Stimulated activated CD8-positive, alpha-beta memory T cell treated with anti-CD3 and anti-CD28 coated beads, Interleukin-15, amount 100 ng/mL, for 24 hours (primary cell): Measurements from ENCODE around the gene ENDOG.
"Not testable (repeated sequence)": the region's sequence is repeated elsewhere in the genome, so short reads cannot be mapped to it uniquely, and the experiment has no call there.

ENCODE experiments used
- DNase-seq: peaks from one replicate; pipeline ENCODE4 v3.0.0-alpha.2; 2020; ENCODE audit warnings: low read depth

ENDOG gene

DNA sequence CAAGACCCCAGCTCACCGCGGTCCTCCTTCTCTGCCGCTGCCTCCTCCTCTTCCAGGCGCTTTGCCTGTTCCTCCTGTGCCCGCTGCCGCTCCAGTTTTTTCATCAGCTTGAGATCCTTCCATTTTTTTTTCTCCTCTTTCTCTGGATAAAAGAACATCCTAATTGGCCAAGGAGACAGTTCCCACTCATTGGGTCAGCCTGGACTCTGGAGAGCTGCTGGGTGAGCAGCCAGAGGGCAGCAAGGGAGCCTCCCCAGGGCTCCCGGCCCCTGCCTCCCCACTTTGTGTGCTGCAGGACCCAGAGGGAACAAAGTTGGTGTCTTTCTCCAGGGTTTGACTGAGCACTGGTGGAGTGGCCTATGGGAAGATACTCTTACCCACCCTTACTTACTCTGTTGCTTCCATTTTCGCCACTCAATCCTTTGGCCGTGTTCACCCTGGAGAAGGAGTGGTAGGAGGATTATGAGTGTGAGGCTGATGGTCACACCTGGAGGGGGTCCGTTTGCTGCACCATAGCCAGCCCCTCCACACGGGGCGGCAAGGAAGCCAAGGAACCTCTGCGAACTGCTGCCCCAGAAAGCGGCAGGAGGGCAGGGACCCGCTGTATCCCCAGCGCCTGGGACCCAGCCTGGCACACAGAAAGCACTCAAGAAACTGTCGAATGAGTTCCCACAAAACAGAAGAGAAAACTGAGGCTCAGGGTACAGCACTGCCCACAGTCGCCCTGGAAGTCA is 10.6 kb downstream of the ENDOG start:
- no peak for DNase-seq

DNA sequence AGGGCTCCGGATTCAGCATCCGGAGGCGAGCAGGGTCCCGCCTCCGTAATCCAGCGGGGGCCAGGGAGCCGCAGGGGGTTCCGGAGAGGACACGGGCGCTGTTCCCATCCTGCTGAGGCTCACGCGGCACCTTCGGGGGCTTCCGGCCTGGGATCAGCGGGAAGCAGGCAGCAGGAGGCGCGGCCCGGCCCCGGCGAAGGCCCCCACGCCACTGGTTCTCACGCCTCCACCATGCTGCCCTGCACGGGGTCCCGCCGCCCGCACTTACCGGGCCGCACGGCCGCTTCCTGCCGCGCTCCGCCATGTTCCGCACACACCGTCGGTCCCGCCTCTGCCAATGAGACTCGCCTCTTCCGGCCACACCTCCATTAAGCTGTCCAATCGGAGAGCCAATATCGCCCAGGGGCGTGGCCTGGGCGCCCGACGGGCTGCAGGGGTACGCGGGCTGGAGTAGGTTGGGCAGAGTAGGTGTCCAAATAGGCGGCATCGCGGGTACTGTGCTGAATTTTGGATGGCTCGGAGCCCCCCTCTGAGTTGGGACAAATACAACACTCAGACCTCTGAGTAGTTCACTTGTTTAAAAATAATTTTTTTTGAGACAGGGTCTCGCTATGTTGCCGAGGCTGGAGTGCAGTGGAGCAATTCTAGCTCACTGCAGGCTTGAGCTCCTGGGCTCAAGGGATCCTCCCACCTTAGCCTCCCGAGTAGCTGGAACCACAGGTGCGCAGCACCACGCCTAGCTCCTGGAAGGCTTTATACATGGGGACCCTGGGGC is 11.4 kb downstream of the ENDOG start, which contains the start of gene SPOUT1:
Gene SPOUT1, minus strand, starts transcription at position 318 of the 775 bp plus-strand sequence. Its CDS starts 14 bp downstream, at position 304.
- peak; percentile 82 for DNase-seq

DNA sequence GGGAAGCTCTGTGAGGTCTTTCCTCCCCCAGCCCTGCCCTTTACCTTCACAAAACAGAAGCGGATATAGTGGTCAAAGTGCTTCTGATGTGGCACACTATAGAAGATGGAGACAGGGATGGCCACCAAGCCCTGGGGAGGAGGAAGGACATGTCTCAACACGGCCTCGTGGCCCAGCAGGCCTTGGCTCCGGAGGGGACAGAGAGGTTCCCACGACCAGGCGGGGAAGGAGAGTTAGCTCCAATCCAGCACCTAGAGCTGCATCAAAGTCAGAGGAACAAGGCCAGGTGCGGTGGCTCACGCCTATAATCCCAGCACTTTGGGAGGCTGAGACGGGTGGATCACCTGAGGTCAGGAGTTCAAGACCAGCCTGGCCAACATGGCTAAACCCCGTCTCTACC is 15.4 kb downstream of the ENDOG start:
- no peak for DNase-seq

DNA sequence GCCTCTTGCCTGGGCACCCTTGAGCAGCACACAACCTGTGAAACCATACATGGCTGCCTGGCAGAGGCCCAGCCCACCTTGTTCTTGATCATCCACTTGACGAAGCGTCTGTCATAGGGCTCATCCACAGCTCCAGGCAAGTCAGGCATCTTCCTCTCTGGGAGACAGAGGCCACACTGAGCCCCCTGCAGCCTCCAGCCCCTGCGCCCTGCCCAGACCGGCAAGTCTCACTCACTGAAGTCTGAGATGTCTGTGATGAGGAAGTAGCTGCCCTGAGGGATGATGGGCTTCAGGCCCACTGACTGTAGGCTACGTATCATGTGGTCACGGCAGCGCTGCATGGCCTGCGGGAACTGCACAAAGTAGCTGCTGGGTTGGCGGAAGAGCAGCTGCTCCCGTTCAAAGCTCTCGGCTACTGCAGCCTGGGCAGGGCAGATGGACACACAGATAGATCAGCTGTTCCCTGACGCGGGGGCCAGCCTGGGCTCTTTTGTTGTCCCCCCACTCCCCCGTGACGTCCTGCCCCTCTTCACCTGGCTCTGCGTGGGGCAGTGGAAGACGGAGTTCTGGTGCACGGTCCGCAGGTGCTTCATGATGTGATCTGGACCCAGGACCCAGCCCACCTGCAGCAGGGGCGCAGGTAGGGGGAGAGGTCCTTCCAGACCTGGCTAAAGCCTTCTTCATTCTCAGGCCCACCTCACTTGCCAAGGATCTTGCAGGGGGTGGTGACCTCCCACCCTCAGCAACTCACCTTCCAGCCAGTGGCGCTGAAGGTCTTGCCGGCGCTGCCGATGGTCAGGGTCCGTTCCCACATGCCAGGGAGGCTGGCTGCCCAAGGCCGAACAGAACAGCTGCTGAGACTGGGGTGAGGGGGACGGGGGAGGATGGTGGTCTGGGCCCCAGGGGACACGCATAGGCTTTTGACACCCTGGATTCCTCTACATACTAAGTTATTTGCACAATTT is 17.2 kb downstream of the ENDOG start:
- no peak for DNase-seq

DNA sequence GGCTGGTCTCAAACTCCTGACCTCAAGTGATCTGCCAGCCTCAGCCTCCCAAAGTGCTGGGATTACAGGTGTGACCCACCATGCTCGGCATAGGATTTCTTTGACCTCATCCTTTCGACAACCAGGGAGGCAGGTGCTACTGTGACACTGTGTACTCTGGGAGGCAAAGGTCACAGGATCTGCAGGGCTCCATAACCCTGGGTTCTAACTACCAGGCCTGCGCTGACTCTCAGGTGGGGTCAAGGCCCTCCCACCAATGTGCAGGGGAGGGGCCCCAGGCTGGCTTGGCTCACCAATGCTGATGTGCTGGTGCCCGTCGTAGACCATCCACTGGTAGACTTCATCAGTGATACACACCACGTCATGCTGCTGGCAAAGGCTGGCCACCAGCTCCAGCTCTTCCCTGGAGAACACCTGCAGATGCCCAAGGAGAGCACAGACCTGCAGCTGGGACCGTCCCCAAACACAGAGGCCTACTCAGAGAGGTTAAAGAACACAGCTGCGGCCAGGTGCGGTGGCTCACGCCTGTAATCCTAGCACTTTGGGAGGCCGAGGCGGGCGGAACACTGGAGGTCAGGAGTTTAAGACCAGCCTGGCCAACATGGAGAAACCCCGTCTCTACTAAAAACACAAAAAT is 18.3 kb downstream of the ENDOG start:
- no peak for DNase-seq

DNA sequence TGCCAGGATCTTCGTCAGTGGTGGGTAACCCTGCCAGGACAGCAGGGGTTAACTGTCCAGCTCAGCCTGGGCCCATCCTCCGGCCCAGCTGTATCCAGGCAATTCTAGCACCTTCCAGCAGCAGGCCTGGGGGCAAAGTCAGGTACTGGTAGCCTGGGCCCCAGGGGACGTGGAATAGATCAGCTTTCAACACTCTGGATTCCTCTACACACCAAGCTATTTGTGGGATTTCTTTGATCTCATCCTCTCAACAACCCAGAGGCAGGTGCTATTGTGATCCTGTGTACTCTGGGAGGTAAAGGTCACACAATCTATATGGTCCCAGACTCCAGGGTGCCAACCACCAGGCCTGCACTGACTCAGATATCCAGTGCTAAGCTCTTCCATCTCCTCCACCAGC is 20.0 kb downstream of the ENDOG start:
- DNase-seq: no peak

DNA sequence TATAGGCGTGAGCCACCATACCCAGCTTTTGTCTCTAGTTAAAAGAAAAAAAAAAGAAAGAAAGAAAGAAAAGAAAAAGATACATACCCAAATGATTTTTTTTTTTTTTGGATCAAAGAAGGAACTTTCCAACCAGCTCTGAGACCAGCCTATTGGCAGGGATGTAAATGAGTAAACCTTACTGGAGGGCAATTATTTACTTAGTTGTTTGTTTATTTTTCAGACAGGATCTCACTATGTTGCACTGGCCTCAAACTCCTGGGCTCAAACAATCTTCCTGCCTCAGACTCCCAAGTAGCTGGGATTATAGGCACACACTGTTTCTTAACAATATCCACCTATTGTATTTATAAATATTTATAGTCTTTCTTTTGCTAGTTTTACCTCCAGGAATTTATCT is 22.2 kb downstream of the ENDOG start:
- DNase-seq: no peak

DNA sequence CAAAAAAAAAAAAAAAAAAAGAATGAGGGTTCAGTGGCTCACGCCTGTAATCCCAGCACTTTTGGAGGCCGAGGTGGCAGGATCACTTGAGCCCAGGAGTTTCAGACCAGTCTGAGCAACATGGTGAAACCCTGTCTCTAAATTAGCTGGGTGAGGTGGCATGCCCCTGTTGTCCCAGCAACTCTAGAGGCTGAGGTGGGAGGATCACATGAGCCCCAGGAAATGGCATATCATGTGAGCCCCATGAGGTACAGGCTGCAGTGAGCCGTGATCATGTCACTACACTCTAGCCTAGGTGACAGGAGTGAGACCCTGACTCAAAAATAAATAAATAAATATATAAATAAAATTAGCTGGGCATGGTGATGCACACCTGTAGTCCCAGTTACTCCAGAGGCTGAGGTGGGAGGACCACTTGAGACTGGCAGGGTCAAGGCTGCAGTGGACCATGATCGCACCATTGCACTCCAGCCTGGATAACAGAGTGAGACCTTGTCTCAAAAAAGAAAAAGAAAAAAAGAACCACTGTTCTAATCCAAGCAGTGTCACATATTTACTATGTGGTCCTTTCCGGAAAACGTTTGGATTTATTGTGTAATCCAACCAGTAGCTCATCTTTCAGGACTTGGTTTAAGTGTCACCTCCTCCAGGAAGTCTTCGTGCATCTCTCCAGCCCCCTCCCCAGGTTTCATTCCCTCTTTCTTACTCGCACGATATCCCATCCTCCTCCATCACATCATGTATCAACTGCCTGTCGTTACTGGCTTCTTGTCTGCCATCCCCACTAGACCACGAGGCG is 23.6 kb downstream of the ENDOG start:
- no peak for DNase-seq

DNA sequence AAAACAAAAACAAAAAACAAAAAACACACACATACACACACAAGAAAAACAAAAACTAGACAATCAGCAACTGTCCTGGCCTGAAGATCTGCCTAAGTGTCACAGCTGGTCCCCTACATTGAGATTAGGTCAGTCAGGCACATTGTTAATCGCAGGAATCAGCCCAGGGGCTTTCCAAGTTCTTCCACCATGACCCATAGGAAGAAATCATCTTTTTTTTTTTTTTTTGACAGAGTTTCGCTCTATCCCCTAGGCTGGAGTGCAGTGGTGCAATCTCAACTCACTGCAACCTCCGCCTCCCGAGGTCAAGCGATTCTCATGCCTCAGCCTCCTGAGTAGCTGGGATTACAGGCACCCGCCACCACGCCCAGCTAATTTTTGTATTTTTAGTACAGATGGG is 24.9 kb downstream of the ENDOG start:
- DNase-seq: not testable (repeated sequence)

DNA sequence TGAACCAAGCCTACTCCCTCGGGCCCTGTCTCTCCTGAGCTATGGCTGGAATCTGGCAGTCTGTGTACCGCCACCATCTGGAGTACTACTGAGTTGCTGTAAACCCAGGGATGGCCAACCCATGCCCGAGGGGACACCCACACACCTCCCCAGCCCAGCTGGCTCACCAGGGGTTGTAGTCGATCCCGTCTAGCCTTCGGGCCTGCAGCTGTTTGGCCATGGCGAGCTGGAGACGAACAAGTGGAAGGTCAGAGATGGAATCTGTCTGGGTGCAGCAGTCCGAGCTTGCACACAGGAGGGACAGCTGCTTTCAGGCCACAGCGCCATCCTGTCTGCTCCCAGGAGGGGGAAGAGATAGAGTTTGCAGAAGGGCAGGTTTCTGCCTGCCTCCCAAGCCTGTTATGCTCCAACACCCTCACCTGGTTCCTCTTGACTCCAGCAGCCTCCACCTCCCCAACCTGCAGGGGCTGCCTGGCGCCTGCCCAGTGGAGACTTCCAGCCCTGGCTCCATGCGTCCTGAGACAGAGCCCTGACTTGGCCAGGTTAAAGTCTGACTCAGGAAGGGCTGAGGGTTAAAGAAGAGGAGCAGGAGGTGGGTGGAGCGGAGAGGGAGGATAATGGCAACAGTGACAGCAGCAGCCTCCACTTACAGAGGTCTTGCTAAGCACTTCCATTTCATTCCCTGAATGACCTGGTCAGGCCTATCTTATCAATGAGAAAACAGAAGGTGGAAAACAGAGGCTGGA is 27.1 kb downstream of the ENDOG start:
- DNase-seq: no peak

DNA sequence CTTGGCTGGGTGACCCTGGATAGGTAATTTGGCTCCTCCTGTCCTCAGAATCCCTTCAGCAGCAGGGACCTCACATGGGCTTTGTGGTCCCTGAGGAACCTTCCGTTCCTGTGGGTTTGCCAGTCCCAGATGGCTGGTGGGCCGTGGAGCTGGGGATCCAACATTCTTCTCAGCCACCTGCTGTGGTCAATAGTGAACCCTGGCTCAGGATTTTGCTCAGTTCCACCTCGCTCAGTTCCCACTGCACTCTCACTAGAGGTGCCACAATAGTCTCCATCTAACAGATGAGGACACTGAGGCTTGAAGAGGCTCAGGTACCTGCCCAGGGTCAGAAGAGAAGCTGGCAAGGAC is 28.4 kb downstream of the ENDOG start:
- DNase-seq: no peak

DNA sequence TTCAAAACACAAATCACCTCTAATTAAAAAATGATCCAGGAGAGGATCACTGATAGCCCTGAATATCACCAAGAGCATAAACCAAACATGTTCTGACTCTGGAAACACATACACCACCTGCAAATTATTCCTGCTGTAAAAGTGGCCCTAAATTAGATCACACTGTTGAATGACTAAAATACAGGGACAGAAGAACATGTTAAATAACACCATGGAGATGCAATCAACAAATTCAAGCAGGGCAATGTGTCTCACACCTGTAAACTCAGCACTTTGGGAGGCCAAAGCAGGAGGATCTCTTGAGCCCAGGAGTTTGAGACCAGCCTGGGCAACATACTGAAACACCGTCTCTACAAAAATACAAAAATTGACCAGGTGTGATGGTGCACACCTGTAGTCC is 29.5 kb downstream of the ENDOG start:
- DNase-seq: no peak

DNA sequence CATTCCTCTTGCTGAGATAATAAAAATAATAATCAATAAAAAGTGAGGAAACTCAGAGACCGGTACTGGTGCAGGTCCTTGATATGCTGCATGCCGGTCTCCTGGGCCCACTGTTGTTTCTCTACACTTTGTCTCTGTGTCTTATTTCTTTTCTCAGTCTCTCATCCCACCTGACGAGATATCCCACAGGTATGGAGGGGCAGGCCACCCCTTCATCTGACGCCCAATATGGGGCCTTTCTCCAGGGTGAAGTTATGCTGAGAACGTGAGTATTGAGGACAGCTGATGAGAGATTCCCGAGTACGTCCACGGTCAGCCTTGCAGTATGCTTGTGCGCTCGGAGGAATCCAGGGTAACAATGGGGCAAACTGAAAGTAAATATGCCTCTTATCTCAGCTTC is 32.7 kb downstream of the ENDOG start:
- DNase-seq: not testable (repeated sequence)

DNA sequence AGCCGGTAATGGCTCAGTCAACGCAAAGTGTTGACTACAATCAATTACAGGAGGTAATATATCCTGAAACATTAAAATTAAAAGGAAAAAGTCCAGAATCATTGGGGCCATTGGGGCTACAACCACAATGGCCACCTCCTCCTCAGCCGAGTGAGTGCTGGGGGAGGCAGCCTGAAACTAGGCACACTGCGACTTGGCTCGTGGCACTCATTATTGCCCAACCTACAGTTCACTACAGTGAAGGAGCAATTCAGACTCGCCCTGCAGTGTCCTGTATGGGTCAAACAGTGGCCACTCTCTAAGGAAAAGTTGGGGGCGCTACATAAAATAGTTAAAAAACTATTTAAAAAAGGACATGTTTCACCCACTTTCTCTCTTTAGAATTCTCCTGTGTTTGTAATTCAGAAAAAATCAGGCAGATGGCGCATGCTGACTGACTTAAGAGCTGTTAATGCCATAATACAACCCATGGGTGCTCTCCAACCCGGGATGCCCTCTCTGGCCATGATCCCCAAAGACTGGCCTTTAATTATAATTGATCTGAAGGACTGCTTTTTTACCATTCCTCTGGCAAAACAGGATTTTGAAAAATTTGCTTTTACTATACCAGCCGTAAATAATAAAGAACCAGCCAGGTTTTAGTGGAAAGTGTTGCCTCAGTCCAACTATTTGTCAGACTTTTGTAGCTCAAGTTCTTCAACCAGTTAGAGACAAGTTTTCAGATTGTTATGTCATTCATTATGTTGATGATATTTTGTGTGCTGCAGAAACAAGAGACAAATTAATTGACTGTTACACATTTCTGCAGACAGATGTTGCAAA is 33.7 kb downstream of the ENDOG start:
- DNase-seq: not testable (repeated sequence)

DNA sequence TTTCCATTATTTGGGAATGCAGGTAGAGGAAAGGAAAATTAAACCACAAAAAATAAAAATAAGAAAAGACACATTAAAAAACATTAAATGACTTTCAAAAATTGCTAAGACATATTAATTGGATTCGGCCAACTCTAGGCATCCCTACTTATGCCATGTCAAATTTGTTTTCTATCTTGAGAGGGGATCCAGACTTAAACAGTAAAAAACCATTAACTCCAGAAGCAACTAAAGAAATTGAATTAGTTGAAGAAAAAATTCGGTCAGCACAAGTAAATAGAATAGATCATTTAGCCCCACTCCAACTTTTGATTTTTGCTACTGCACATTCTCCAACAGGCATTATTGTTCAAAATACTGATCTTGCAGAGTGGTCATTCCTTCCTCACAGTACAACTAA is 34.3 kb downstream of the ENDOG start:
- not testable (repeated sequence) for DNase-seq

DNA sequence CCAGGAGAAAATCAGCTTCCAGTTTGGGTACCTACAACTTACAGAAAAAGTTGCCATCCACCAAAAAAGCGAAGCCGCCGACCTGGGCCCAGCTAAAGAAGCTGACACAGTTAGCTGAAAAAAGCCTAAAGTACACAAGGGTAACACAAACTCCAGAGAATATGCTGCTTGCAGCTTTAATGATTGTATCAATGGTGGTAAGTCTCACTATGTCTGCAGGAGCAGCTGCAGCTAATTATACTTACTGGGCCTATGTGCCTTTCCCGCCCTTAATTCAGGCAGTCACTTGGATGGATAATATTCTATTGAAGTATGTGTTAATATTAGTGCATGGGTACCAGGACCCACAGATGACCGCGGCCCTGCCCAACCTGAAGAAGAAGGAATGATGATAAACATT is 36.2 kb downstream of the ENDOG start:
- DNase-seq: not testable (repeated sequence)

DNA sequence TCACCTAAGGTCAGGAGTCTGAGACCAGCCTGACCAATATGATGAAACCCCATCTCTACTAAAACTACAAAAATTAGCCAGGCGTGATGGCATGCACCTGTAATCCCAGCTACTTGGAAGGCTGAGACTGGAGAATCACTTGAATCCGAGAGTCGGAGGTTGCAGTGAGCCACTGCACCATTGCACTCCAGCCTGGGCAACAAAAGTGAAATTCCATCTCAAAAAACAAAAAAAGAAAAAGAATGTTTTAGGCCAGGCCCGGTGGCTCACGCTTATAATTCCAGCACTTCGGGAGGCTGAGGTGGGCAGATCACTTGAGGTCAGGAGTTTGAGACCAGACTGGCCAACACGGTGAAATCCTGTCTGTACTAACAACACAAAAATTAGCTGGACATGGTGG is 40.2 kb downstream of the ENDOG start:
- DNase-seq: not testable (repeated sequence)

DNA sequence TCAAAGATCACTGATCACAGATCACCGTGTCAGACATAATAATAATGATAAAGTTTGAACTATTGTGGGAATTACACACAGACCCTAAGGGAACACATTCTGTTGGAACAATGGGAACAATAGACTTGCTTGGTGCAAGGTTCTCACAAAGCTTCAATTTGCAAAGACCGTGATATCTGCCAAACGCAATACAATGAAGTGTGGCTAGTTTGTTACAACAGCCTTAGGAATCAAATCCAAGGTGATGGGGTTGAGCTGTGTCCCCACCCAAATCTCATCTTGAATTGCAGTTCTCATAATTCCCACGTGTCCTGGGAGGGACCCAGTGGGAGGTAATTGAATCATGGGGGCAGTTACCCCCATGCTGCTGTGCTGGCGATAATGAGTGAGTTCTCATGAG is 42.6 kb downstream of the ENDOG start:
- DNase-seq: no peak

DNA sequence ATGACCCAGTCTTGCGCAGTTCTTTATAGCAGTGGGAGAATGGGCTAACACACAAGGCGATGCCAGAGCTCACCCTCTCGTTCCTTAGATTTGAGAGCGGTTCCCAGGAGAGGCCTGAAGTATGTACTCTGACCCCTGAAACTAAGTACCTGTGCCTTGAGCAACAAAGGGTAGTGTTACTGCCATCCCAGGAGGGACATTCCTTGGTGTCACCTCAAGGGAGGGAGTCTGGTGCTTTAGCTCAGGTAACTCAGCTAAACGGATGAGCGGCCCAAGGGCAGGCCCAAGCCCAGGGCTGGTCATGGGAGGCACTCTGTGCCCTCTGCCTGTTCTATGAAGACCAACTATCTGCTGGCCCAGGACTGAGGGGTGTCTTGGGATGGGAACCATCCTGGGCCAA is 43.2 kb downstream of the ENDOG start:
- no peak for DNase-seq
